ENCODE data around the gene ELP5. TPM values are rescaled to one million over a fixed set of nuclear protein-coding genes. Genes with fewer than 3 reads are reported as not detected.

ELP5 gene
- total and polyA plus RNA-seq, 10 of the 15 experiments (the other 5 are each of a cell fraction or from before 2014, with no cell fraction given), result 41.1 to 109 (median 77.5) TPM

DNA sequence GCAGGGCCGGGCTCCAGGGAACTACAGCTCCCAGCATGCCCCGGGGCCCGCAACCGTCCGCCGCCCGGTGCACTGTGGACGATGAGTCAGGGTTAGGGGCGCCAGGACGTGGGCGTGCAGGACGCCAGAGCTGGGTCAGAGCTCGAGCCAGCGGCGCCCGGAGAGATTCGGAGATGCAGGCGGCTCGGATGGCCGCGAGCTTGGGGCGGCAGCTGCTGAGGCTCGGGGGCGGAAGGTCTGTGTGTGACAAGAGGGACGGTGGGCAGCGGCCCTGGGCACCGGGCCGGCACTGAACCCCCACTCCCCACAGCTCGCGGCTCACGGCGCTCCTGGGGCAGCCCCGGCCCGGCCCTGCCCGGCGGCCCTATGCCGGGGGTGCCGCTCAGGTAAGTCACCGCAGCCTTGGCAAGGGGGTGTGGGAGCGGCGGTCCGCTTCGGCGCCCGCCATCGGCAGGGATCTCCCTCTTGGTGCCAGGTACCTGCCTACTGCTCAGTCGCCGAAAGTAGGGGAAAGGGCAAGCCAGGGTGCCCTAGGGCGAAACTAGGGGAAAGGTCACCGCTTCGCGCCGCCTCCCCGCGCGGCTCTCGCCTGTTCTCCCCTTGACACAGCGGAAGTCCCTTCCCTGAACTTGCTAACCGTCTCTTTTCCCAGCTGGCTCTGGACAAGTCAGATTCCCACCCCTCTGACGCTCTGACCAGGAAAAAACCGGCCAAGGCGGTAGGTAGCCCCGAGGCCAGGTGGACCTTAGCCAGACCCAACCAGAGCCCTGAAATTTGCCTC lies 32.0 kb upstream of the ELP5 start, which contains the start of the genes ACADVL and DLG4 (continued):
- no peak for TF ChIP-seq KAT2A (conservative IDR thresholded peaks at IDR 0.05; ENCODE audit: control insufficient read depth, low read depth, low read length)
- TF ChIP-seq NRF1 (conservative IDR thresholded peaks at IDR 0.05; ENCODE audit: low read depth, low read length), result no peak
- TF ChIP-seq EGR1 (IDR thresholded peaks at IDR 0.05; ENCODE audit: borderline replicate concordance in 1 of 2, low read depth in 2 of 2, low read length in 2 of 2), result peak; percentile 55 to 96
- TF ChIP-seq USF1 (IDR thresholded peaks at IDR 0.05; ENCODE audit: borderline replicate concordance, extremely low read length, insufficient read depth, low read depth, low read length), result no peak
- TF ChIP-seq CHD2 (IDR thresholded peaks at IDR 0.05; ENCODE audit: borderline replicate concordance, low read depth, low read length), result no peak
- no peak for TF ChIP-seq SMAD1 (IDR thresholded peaks at IDR 0.05; ENCODE audit: low read depth, partially characterized antibody)
- TF ChIP-seq NFYB (IDR thresholded peaks at IDR 0.05; ENCODE audit: insufficient read depth, low read depth, low read length), result no peak
- TF ChIP-seq NR2F1 (conservative IDR thresholded peaks at IDR 0.05), result peak; percentile 81
- TF ChIP-seq ESRRA (IDR thresholded peaks at IDR 0.05; ENCODE audit: low read length), result no peak
- TF ChIP-seq HDGF (IDR thresholded peaks at IDR 0.05), result no peak
